H1 (cell line): ENCODE results near the gene GYPA. TPM values are rescaled to one million over a fixed set of nuclear protein-coding genes. Genes with fewer than 3 reads are reported as not detected.

Experiments
- CTCF ChIA-PET: fragments of 300-600 bp; sonication (Branson Sonifier 250); formaldehyde crosslinking; loops from one replicate; lab custom pipeline; 2021; ENCODE audit not compliant: partially characterized antibody; lab: Charles Lee
- POLR2A ChIA-PET: fragments of 300-600 bp; sonication (Branson Sonifier 250); formaldehyde crosslinking; loops from one replicate; lab custom pipeline; 2021; ENCODE audit warnings: inconsistent platforms; ENCODE audit not compliant: partially characterized antibody; lab: Charles Lee
- DNase-seq, 2 experiments: peaks; one replicate each; pipeline versions ENCODE4 v3.0.0 to v3.0.0-alpha.2; 2010 to 2022; ENCODE audit warnings: low spot score in 2 of 2, low read depth in 1 of 2, mixed read lengths in 1 of 2
- FAIRE-seq: peaks from 2 replicates; lab custom pipeline; 2011; peaks lifted over from hg19 to GRCh38; lab: Jason Lieb, UNC
- H2AFZ ChIP-seq: 2 replicates; pipeline ENCODE4 v1.8.1; 2012; ENCODE audit warnings: low read length, inconsistent platforms
- H2AK5ac ChIP-seq: 2 replicates; pipeline ENCODE4 v1.6.1; 2013; ENCODE audit warnings: low read depth, low read length
- H2BK120ac ChIP-seq: replicated peaks from 2 replicates; pipeline ENCODE3; 2013; ENCODE audit warnings: low read depth, low read length, inconsistent platforms
- H2BK12ac ChIP-seq: 2 replicates; pipeline ENCODE4 v1.6.1; 2013; ENCODE audit warnings: low read depth, low read length
- H2BK15ac ChIP-seq: 2 replicates; pipeline ENCODE4 v1.6.1; 2013; ENCODE audit warnings: low read length
- H2BK20ac ChIP-seq: 2 replicates; pipeline ENCODE4 v1.6.1; 2013; ENCODE audit warnings: low read length
- H2BK5ac ChIP-seq: 2 replicates; pipeline ENCODE4 v1.6.1; 2013; ENCODE audit warnings: low read depth, low read length
- H3K14ac ChIP-seq: 2 replicates; pipeline ENCODE4 v1.6.1; 2013; ENCODE audit warnings: inconsistent platforms; ENCODE audit not compliant: insufficient read length
- H3K18ac ChIP-seq: 2 replicates; pipeline ENCODE4 v1.6.1; 2013; ENCODE audit warnings: low read length; ENCODE audit errors: extremely low read depth
- H3K23ac ChIP-seq: 2 replicates; pipeline ENCODE4 v1.6.1; 2013; ENCODE audit warnings: inconsistent platforms; ENCODE audit not compliant: insufficient read length
- H3K23me2 ChIP-seq: 2 replicates; pipeline ENCODE4 v1.6.1; 2013; ENCODE audit warnings: low read depth, low read length
- H3K27ac ChIP-seq: 2 replicates; pipeline ENCODE4 v1.6.1; 2011; ENCODE audit warnings: low read depth, low read length, inconsistent platforms
- H3K27me3 ChIP-seq, 4 experiments: replicated peaks in 1 of 4; 1 replicate in 1 of 4; 2 replicates in 3 of 4; pipeline versions ENCODE4 v1.6.1 to v1.8.1; 2011 to 2013; ENCODE audit warnings: low read length in 3 of 4, mild to moderate bottlenecking in 3 of 4, inconsistent platforms in 2 of 4, mixed read lengths in 2 of 4, moderate library complexity in 1 of 4; ENCODE audit not compliant: control insufficient read depth in 3 of 4, insufficient read depth in 3 of 4; ENCODE audit errors: extremely low read depth in 1 of 4
- H3K36me3 ChIP-seq, 4 experiments: 2 replicates each; pipeline versions ENCODE4 v1.6.1 to v1.8.1; 2011 to 2013; ENCODE audit warnings: mild to moderate bottlenecking in 4 of 4, low read length in 3 of 4, moderate library complexity in 2 of 4, control low read depth in 1 of 4, inconsistent platforms in 1 of 4; ENCODE audit not compliant: insufficient read depth in 4 of 4, control insufficient read depth in 2 of 4
- H3K4ac ChIP-seq: replicated peaks from 2 replicates; pipeline ENCODE3; 2013; ENCODE audit warnings: low read length, low read depth, mixed read lengths, inconsistent platforms; ENCODE audit not compliant: insufficient read length
- H3K4me1 ChIP-seq, 4 experiments: replicated peaks in 1 of 4; 1 replicate in 1 of 4; 2 replicates in 3 of 4; pipeline versions ENCODE4 v1.6.1 to v1.8.1; 2011 to 2013; ENCODE audit warnings: low read length in 3 of 4, inconsistent platforms in 2 of 4, mixed read lengths in 1 of 4; ENCODE audit not compliant: insufficient read depth in 4 of 4, control insufficient read depth in 3 of 4
- H3K4me2 ChIP-seq, 2 experiments: 2 replicates each; pipeline versions ENCODE4 v1.6.1 to v1.8.1; 2011 to 2013; ENCODE audit warnings: low read depth in 2 of 2, low read length in 2 of 2, control low read depth in 1 of 2, inconsistent platforms in 1 of 2, mild to moderate bottlenecking in 1 of 2; ENCODE audit not compliant: insufficient read depth in 1 of 2
- H3K4me3 ChIP-seq, 4 experiments: fragments of 200-600, 300-600 bp in 1 of 4; sonication (generic), shearing (Covaris generic), sonication (Bioruptor Twin) in 1 of 4; 2 replicates each; pipeline versions ENCODE4 v1.5.1 to v1.8.1; 2011 to 2016; ENCODE audit warnings: low read length in 4 of 4, low read depth in 3 of 4, control low read depth in 2 of 4, inconsistent platforms in 2 of 4, mild to moderate bottlenecking in 2 of 4, mixed read lengths in 1 of 4, moderate library complexity in 1 of 4; ENCODE audit not compliant: insufficient read depth in 2 of 4; ENCODE audit errors: extremely low read depth in 1 of 4
- H3K56ac ChIP-seq: replicated peaks from 2 replicates; pipeline ENCODE3; 2013; ENCODE audit warnings: low read depth, mild to moderate bottlenecking, mixed read lengths, low read length, inconsistent platforms; ENCODE audit not compliant: insufficient read length
- H3K79me1 ChIP-seq: 2 replicates; pipeline ENCODE4 v1.6.1; 2013; ENCODE audit warnings: low read depth, low read length, control low read depth
- H3K79me2 ChIP-seq, 2 experiments: 2 replicates each; pipeline versions ENCODE4 v1.6.1 to v1.8.1; 2012 to 2013; ENCODE audit warnings: low read length in 2 of 2, mild to moderate bottlenecking in 2 of 2, inconsistent platforms in 1 of 2; ENCODE audit not compliant: insufficient read depth in 2 of 2, control insufficient read depth in 1 of 2
- H3K9ac ChIP-seq, 4 experiments: replicated peaks in 1 of 4; 1 replicate in 1 of 4; 2 replicates in 3 of 4; pipeline versions ENCODE4 v1.6.1 to v1.8.1; 2011 to 2013; ENCODE audit warnings: low read depth in 3 of 4, low read length in 3 of 4, control low read depth in 2 of 4, mild to moderate bottlenecking in 2 of 4, moderate library complexity in 2 of 4, inconsistent platforms in 1 of 4; ENCODE audit errors: extremely low read depth in 1 of 4
- H3K9me3 ChIP-seq, 2 experiments: 2 replicates each; pipeline versions ENCODE4 v1.6.1 to v1.8.1; 2012 to 2013; ENCODE audit warnings: mild to moderate bottlenecking in 2 of 2, moderate library complexity in 2 of 2, control low read depth in 1 of 2, inconsistent platforms in 1 of 2, low read depth in 1 of 2, low read length in 1 of 2, mixed read lengths in 1 of 2; ENCODE audit not compliant: insufficient read depth in 2 of 2
- H4K20me1 ChIP-seq, 2 experiments: replicated peaks in 1 of 2; 2 replicates each; pipeline versions ENCODE3 to v1.8.1; 2011 to 2013; ENCODE audit warnings: inconsistent platforms in 2 of 2, low read length in 2 of 2, mild to moderate bottlenecking in 1 of 2; ENCODE audit not compliant: insufficient read depth in 2 of 2, control insufficient read depth in 1 of 2
- H4K5ac ChIP-seq: 2 replicates; pipeline ENCODE4 v1.6.1; 2013; ENCODE audit warnings: low read length, low read depth, mixed read lengths, inconsistent platforms; ENCODE audit not compliant: insufficient read length
- H4K8ac ChIP-seq: 2 replicates; pipeline ENCODE4 v1.8.0; 2013; ENCODE audit warnings: mild to moderate bottlenecking, moderate library complexity, low read length, inconsistent platforms; ENCODE audit not compliant: insufficient read depth; ENCODE audit errors: extremely low read depth
- H4K91ac ChIP-seq: replicated peaks from 2 replicates; pipeline ENCODE3; 2013; ENCODE audit warnings: low read length, mixed read lengths, inconsistent platforms; ENCODE audit not compliant: insufficient read length
- RBBP5 ChIP-seq: IDR thresholded peaks from 2 replicates; pipeline ENCODE4 v1.7.1; 2012; ENCODE audit warnings: low read depth, mild to moderate bottlenecking, inconsistent platforms, low read length, moderate library complexity, borderline replicate concordance
- TEAD4 ChIP-seq: IDR thresholded peaks from 2 replicates; pipeline ENCODE4 v1.6.1; 2012; ENCODE audit warnings: low read depth, low read length, inconsistent platforms, mixed read lengths
- WGBS, 2 experiments: shearing (Covaris generic) in 1 of 2; methylation state at CpG; one replicate each; pipeline versions ENCODE4 v1.1.6 to v1.1.7; 2013 to 2015; ENCODE audit warnings: low lambda C conversion rate in 2 of 2, mixed read lengths in 2 of 2, inconsistent platforms in 1 of 2, low coverage in 1 of 2, missing lambda C conversion rate in 1 of 2; ENCODE audit not compliant: insufficient replicate concordance in 2 of 2, insufficient coverage in 1 of 2, insufficient read length in 1 of 2; ENCODE audit errors: extremely low coverage in 1 of 2, missing lambda C conversion rate in 1 of 2; 5-methylcytosine and 5-hydroxymethylcytosine counted together
- polyA plus RNA-seq, 7 experiments: library from polyadenylated mRNA; depleted of rRNA in 3 of 7; stranded (reverse) in 5 of 7; unstranded in 2 of 7; fragments of >200 nt in 5 of 7; fragments of 200-250 nt in 2 of 7; gene quantifications; 1 replicate in 5 of 7; 2 replicates in 1 of 7; 4 replicates in 1 of 7; pipeline versions ENCODE4 v1.2.1 to v1.2.3, GENCODE V29; 2011 to 2013; ENCODE audit warnings: missing spikeins in 2 of 7, mixed read lengths in 2 of 7
- total RNA-seq: library from RNA; stranded (reverse); fragmentation: NEBNext Ultra II Directional; extraction: Animal tissue kit (Norgen Biotek cat#: 25700); gene quantifications from 2 replicates; pipeline ENCODE4 v1.2.1, GENCODE V29; 2021

The GYPA gene
- total and polyA plus RNA-seq, 2 of the 8 experiments (the other 6 are each of a cell fraction or from before 2014, with no cell fraction given), result not detected

- Histone ChIP-seq H3K4ac (no peak overlapping the region), H3K18ac (no peak overlapping the region), H3K4me2 (no peak overlapping the region), H3K56ac (no peak overlapping the region), H3K9me3 (no peaks in the 10 kb centered on the region; a peak in 1 of 4 replicates), H2BK20ac (no peak overlapping the region), H2BK120ac (no peak overlapping the region), H2BK15ac (no peak overlapping the region), H3K36me3 (no peaks in the 10 kb centered on the region), H2BK12ac (no peak overlapping the region), H4K91ac (no peak overlapping the region), H2BK5ac (no peak overlapping the region), H3K27ac (no peak overlapping the region), H4K8ac (no peak overlapping the region), H3K14ac (no peak overlapping the region), H3K4me1 (peaks cover 0 to 3% (median 1%) of the 10 kb centered on the region in 4 experiments; a peak in 1 of 7 replicates), H3K79me2 (no peaks in the 10 kb centered on the region), H2AK5ac (no peak overlapping the region), H3K4me3 (no peak overlapping the region), H3K9ac (no peak overlapping the region), H3K23ac (no peak overlapping the region), H4K20me1 (no peaks in the 10 kb centered on the region), H2AFZ (no peak overlapping the region), H3K27me3 (no peaks in the 10 kb centered on the region), H3K23me2 (no peaks in the 10 kb centered on the region), H4K5ac (no peak overlapping the region), H3K79me1 (no peaks in the 10 kb centered on the region)
- DNase-seq (no peak), FAIRE-seq (no peak)
- CTCF ChIA-PET, result interaction anchor here (0.9 to 2.0 kb wide), 8 partner anchors 8 to 883 kb away, joined by 3 to 6 read pairs (median 4); no protein-coding TSS in a partner anchor
- WGBS, 2 experiments, result 51% methylated on average over 2 of the region's 2 CpGs; no CpG with 5 or more reads in 1 of the 2 experiments
- no peak for TF ChIP-seq RBBP5
- TF ChIP-seq TEAD4, result peak; percentile 85
- POLR2A ChIA-PET, result interaction anchor here (1.1 kb wide), 1 partner anchor 8 kb away, joined by 3 read pairs; no protein-coding TSS in a partner anchor
Observed at GRCh38 chr4:144178414-144178813, 37.9 kb upstream of the GYPA start.
